HG02943 (cell line): ENCODE results near the gene KAT8.

ENCODE experiments used
- ATAC-seq: cut with Tn5 transposase; IDR thresholded peaks from one replicate; pipeline ENCODE4 v1.9.1; 2021; ENCODE audit warnings: mild to moderate bottlenecking, low read depth, moderate library complexity; ENCODE audit not compliant: unreplicated experiment

Gene KAT8

DNA sequence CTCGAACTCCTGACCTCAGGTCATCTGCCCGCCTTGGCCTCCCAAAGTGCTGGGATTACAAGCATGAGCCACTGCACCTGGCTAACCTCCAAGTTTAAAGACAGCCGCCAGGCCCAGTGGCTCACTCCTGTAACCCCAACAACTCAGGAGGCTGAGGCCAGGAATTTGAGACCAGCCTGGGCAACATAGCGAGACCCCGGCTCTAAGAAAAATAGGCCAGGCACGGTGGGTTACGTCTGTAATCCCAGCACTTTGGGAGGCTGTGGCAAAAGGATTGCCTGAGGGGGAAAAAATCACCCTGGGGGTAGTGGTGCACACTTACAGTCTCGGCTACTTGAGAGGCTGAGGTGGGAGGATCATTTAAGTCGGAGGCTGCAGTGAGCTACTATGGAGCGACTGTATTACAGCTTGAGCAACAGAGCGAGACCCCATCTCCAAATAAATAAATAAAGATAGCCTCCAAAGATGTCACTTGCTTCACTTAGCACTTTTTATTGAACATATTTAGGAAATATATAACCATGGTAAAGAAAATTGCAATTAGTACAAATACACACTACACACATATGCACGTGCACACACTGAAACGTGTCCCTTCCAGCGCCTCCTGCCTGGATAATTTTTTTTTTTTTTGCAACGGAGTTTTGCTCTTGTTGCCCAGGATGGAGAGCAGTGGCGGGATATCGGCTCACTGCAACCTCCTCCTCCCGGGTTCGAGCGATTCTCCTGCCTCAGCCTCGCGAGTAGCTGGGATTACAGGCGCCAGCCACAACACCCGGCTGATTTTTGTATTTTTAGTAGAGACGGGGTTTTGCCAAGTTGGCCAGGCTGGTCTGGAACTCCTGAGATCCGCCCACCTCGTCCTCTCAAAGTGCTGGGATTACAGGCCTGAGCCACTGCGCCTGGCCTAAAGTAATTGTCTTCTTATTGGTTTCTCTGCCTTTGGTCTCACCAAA lies 10.7 kb upstream of the KAT8 start:
- no peak for ATAC-seq

DNA sequence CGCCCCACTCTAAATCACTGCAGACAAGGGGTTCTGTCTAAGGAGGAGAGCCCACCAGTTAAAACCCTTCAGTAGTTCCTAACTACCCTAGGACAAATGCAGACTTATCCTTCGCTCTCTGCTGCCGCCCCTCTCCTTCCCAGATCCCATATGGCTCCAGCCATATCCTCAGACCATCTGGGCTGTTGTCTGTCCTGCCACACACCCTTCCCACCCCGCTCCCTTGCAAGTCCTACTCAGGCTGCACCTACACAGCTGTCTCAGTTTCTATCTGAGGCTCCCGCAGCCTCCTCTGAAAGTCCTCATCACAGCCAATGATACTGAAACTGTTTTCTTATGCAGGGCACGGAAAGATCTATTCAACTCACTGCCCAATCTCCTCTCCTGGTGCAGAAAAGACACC lies 10.0 kb upstream of the KAT8 start:
- peak; percentile 47 for ATAC-seq

DNA sequence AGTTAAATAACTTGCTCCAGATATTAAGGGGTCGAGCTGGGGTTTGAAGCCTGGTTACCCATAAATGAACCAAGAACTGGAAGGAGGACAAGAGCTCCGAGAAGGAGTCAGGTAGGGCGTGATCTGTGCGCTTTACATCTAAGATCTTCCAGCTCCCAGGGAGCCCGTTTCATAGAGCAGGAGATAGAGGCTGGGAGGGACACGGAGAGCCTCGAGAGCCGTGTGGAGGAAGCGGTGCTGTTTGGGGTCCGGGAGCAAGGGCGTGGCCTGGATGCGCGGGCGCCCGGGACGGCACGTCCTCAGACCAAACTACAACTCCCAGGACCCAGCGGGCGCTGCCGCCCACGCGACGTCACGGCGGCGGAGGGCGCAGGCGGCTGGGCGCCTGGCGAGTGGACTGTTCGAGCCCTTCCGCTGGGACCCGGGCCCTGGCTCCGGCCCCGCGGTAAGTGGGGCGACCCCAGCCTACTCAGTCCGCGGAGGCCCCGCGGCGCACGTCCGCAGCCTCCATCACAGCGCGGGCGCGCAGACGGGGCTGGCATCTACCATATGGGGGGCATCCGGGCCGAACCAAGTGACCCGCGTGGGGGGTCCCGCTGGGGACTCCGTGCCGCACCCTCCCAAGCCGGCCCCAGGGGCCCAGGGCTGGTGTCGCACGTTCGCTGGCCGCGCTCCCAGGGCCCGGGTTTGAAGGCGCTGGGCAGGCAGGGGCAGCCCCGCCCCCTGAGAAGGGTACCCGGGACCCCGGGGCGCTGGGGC lies 9.2 kb upstream of the KAT8 start, which contains the start of gene BCKDK:
Gene BCKDK, plus strand, starts transcription at position 352 of the 759 bp plus-strand sequence. CDS start 838 bp downstream, outside the sequence.
- peak; percentile 65 for ATAC-seq

DNA sequence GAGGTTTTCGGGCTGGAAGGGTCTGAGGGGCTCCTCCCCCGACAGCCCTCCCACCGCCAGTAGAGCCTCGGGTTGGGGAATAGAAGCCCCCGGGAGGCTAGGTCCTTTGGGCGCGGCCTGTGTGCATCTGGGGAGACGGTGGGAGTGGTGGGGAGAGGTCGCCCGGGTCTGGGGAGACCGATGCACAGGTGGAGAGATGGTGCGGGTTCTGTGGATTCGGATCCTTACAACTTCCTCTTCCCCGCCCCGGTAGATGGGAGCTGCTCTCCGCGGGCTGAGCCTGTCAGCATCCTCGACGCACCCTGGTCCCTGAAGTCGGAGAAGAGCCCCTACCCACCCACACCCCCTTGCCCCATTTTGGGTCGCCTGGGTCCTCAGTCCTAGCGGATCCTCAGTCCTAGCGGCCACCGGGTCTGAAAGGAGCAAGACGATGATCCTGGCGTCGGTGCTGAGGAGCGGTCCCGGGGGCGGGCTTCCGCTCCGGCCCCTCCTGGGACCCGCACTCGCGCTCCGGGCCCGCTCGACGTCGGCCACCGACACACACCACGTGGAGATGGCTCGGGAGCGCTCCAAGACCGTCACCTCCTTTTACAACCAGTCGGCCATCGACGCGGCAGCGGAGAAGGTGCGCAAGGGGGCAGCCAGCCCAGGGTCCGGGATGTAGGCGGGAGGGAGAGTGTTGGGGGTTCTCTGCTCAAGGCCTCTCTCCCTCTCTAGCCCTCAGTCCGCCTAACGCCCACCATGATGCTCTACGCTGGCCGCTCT lies 8.5 kb upstream of the KAT8 start:
- no peak for ATAC-seq

DNA sequence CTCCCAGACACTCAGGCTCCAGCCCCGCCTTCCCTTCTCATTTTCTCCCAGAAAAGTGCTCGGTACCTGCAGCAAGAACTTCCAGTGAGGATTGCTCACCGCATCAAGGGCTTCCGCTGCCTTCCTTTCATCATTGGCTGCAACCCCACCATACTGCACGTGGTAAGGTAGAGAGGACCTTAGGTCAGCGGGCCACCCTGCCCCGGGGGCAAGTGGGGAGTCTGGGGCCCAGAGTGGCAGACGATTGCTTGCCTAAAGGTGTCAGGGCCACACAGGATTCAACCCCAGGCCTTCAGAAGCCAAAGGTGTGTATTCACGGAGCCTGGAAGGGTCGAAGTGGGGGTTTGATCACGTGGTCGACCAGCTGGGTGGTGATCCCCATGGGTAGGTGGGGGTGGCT lies 7.8 kb upstream of the KAT8 start:
- no peak for ATAC-seq

DNA sequence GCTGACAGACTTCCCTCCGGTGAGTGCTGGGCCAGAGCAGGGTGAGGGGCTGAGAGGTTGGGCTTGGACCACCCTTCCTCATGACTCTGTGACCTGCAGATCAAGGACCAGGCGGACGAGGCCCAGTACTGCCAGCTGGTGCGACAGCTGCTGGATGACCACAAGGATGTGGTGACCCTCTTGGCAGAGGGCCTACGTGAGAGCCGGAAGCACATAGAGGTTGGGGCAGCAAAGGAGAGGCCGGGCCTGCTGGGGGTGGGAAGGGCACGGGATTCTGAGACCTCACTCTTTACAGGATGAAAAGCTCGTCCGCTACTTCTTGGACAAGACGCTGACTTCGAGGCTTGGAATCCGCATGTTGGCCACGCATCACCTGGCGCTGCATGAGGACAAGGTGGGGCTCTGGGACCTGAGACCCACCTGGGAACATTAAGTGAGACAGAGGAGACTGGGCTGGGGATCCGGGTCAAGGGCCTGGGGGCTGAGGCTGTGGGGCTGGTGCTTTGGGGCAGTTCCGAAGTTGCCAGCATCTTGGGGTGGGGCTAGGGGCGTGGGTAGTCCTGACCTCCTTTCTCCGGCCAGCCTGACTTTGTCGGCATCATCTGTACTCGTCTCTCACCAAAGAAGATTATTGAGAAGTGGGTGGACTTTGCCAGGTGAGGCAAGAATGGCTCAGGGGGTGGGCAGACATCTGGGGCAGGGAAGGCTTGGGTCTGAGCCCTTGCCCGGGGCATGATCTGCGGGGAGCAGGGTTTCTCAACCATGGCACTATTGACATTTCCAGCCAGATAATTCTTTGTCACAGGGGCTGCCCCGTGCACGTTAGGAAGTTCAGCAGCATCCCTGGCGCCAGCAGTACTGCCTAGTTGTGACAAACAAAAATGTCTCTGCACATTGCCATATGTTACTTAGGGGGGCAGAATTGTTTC lies 7.1 kb upstream of the KAT8 start:
- ATAC-seq = no peak

DNA sequence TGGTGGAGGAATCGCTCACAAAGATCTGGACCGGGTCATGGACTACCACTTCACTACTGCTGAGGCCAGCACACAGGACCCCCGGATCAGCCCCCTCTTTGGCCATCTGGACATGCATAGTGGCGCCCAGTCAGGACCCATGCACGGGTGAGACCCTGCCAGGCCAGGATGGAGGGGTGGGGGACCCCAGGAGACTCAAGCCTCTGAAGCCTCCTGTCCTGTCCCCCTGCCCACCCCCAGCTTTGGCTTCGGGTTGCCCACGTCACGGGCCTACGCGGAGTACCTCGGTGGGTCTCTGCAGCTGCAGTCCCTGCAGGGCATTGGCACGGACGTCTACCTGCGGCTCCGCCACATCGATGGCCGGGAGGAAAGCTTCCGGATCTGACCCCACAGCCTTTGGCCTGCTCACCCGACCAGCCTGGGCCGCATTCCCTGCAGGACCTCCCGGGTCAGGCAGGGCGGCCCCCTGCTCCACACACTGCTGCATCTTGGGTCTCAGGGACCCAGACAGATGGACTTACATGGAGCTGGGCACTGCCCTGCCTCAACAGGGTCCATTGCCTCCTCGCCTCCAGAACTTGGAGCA lies 5.5 kb upstream of the KAT8 start:
- ATAC-seq = no peak

DNA sequence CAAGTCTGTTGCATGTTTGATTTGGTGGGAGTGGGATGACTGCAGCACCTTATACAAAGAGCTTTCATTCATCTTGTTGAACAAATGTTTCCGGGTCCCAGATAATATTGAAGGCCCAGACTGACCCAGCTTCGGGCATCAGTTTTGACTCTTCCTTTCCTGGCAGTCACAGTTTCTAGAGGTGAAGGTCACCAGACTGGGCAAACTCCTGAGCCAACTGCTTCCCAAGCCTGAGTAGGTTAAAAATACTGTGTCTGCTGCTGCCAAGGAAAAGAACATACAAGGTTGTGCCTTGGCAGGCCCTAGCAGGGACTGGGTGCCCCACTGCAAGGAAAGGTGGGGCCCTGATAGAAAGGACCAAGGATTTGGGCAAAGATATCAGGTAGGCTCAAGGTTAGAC lies 4.8 kb upstream of the KAT8 start:
- ATAC-seq = no peak

DNA sequence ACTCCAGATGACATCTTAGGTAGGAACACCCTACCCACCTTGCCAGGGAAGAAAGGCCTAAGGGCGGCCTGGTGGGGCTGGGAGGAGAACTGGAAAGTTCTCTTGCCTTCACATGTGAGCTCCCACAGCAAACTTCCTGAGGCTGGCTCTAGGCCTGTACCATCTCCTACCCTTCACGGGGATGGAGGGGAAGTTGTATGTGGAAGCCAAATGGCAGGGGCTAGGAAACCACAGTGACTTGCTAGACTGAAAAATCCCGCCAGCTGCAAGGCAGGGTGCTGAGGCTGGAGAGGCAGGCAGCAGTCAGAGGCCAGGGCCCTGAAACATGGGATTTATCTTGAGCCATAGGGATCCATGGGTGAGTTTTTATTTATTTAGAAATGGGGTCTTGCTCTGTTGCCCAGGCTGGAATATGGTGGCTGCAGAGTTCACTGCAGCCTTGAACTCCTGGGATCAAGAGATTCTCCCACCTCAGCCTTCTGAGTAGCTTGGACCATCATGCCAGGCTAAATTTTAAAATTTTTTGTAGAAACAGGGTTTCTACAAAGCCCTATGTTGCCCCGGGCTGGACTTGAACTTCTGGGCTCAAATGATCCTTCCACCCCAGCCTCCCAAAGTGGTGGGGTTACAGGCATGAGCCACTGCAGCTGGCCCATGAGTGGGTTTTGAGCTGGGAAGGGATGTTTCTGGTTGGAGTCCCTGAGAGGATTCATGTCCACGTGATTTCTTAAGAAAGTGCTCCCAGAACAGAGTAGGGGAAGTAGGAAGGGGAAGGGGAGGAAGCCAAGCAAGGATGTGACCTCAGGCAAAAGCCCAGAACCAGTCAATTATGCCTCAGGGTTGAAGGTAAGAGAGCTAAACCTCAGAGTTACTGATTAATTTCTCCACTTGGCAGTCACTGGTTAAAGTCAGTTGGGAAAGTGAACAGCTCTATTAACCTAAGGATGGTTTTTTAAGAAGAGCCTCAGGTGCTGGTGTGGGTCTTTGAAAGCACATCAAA lies 4.0 kb upstream of the KAT8 start:
- ATAC-seq = no peak

DNA sequence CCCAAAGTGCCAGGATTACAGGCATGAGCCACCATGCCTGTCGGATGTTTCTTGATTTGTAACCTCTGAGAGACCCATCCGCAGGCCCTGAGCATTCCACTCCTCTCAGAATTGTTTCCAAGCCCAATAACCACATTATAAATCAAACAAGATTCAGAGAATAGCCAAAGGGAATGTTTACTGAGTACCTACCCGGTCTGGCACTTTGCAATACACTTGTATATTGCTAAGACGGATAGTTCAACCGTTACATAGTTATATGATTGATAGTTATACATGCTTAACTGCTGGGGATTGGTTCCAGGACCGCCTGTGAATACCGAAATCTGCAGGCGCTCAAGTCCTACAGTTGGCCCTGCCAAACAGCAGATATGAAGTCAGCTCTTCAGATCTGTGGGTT lies 3.0 kb upstream of the KAT8 start:
- ATAC-seq = no peak

DNA sequence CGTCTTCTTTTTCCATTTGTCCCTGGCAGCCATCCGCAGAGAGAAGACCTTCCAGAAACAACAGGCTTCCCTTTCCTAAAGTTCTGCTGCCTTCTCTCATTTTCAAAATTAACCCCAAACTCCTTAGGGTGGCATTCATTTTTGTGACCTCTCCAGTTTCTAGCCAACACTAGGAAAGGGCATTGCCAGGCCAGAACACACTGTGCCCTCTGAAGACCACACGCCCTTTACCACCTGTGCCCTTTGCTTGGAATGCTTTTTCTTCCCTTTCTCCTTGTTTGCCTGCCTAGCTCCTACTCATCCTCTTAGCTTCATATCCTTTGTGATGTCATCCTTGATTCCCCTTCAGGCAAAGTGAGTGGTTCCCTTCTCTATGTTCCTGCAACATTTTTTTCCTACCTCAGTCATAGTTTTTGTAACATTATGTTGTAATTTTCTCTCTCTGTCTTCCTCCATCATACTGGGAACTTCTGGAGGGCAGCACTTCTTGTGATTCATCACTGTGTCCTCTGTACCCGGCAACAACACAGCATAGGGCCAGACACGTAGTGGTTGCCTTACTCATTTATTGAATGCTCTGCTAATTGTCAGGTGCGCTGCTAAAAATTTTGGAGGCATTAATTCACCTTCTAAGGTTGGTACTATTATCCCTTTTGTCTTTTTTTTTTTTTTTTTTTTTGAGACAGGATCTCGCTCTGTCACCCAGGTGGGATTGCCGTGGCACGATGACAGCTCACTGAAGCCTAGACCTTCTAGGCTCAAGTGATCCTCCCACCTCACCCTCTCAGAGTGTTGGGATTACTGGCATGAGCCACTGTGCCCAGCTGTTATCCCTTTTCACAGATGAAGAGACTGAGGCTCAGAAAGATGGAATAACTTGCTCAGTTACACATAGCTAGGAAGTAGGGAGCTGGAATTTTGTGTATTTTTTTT lies 1.0 kb downstream of the KAT8 start:
- no peak for ATAC-seq

DNA sequence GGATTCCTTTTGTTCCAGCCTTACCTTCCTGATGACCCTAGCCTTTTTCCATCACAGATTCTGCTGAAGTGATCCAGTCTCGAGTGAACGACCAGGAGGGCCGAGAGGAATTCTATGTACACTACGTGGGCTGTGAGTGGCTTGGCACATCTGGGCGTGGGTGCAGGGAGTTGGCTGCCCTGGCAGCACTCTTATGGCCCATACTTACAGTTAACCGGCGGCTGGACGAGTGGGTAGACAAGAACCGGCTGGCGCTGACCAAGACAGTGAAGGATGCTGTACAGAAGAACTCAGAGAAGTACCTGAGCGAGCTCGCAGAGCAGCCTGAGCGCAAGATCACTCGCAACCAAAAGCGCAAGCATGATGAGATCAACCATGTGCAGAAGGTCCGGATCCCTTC lies 2.7 kb downstream of the KAT8 start:
- ATAC-seq = no peak

DNA sequence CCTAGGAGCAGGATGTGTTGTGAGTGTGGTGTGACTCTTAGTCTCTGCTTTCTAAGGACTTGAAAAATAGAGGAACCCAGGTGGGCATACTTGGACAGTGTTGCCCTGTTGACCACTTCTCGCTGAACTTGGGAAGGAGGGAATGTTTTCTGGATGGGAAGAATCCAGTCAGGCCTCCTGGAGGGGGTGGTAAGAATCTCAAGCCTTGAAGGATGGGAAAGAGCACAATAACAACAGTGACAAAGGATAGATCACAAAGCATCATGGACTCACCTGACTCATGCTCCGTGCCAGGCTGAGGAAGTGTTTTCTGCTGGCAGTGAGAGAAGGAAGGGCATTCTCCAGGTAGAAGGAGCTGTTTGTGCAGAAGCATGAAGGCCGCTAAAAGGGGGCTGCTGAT lies 8.4 kb downstream of the KAT8 start:
- no peak for ATAC-seq

DNA sequence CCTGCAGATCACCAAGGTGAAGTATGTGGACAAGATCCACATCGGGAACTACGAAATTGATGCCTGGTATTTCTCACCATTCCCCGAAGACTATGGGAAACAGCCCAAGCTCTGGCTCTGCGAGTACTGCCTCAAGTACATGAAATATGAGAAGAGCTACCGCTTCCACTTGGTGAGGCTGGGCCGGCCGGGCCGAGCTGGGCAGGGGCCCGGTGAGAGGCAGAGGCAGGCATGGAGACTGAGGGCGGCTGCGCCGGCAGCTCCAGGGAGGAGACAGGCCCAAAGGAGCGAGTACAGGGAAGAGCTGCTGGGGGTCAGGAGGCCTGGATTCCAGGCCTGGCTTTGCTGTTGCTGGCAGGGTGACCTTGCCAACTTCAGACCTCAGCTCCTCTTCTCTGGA lies 9.7 kb downstream of the KAT8 start:
- no peak for ATAC-seq

DNA sequence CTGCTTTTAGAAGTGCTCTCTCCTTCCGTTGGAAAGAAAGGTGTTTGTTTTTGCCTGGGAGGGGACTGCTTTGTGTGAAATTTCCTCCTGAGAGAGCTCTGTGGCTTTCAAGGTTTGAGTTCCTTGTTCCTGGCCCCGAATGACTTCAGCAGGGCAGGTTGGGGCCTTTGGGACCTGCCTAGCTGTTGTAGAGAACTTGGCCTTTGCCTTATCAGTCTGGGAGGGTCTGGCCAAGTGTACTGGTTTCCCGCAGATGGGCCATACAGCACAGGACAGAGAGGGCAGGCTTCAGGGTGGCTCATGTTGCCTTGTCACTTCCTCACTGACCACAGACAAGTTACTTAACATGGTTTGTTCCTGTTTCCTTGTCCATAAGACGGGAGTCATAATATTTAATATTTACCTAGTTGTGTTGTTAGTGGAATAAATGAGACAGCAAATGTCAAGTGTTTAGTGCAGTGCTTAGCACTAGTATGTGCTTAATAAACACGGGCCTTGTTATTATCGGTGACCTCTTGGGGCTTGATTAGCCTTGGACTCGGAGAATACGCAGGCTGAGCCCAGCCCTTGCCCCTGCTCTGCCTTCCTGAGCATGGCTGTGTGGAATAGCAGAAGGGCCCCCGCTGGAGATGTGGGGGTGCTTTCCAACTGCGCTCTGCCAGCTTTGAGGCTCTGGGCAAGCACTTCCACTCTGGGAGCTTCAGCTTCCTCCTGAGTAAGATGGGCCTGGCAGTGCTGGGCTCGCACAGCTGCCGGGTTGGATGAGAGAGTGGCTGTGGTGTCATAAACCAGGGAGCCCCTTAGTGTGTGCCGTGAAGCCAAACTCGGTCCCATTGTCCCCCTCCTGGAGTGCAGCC lies 11.5 kb downstream of the KAT8 start:
- no peak for ATAC-seq
